ENCODE results near the gene GPR68.

- no peak for TF ChIP-seq POLR2A (IDR thresholded peaks at IDR 0.05)
- no peak for TF ChIP-seq POLR2AphosphoS5 (IDR thresholded peaks at IDR 0.05; ENCODE audit: insufficient read depth in 1 of 2, low read depth in 1 of 2)
Measured at GRCh38 chr14:91263329-91263728, 18.8 kb upstream of the GPR68 start.

All from vagina (tissue), 2 donors.